Measurements from ENCODE around the gene LHX1.

DNA sequence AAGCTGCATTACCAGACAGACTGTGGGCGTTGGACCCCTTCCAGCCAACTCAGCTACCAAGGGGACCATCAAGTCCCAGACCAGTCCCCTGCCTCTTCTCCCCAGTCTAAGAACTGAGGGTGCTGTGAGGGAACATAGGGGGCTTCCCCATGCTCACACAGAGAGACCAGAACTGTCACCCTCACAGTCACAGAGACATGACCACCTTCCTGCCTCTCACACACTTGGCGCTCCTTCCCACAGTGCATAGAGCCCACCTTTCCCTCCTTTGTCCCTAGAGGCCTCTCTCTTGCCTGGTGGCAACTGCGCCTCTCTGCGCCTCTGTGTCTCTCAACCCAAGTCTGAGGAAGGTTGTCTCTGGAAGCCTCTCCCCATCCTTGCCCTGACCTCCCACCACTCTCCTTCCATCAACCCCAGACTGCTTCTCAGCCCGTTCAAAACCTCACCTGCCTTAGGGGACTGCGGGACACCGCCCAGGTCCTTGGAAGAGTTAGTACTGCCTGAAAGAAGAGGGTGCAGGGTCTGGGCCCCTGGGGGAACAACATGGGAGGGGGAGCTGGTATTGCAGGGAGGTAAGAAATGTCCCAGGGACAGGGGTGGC, 6.1 kb upstream of the LHX1 start:
- TF ChIP-seq, protein P1, sequence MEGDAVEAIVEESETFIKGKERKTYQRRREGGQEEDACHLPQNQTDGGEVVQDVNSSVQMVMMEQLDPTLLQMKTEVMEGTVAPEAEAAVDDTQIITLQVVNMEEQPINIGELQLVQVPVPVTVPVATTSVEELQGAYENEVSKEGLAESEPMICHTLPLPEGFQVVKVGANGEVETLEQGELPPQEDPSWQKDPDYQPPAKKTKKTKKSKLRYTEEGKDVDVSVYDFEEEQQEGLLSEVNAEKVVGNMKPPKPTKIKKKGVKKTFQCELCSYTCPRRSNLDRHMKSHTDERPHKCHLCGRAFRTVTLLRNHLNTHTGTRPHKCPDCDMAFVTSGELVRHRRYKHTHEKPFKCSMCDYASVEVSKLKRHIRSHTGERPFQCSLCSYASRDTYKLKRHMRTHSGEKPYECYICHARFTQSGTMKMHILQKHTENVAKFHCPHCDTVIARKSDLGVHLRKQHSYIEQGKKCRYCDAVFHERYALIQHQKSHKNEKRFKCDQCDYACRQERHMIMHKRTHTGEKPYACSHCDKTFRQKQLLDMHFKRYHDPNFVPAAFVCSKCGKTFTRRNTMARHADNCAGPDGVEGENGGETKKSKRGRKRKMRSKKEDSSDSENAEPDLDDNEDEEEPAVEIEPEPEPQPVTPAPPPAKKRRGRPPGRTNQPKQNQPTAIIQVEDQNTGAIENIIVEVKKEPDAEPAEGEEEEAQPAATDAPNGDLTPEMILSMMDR (IDR thresholded peaks at IDR 0.05; ENCODE audit: low read depth, low read length, poor library complexity, severe bottlenecking) = no peak
- no peak for TF ChIP-seq EZH2phosphoT487 (IDR thresholded peaks at IDR 0.05; ENCODE audit: borderline replicate concordance, low read length)
